Measurements from ENCODE around the gene CDK6. TPM values are rescaled to one million over a fixed set of nuclear protein-coding genes. Genes with fewer than 3 reads are reported as not detected.

Gene CDK6
- total RNA-seq, 1 donor from 2014 or later: 6.0 TPM

GRCh38 chr7:92798517-92799249 is 37.7 kb downstream of the CDK6 start:
- peaks cover 3% of the 10 kb centered on the region for H3K4me1 Mint-ChIP-seq
- H3K4me2 ChIP-seq: no peak overlapping the region
- no peak overlapping the region for H3K4me3 ChIP-seq
- no peak overlapping the region for H2AFZ ChIP-seq (replicated peaks)
- H3K9me3 Mint-ChIP-seq: peaks cover 2% of the 10 kb centered on the region
- H3K9me3 ChIP-seq (ENCODE audit: low read depth): no peaks in the 10 kb centered on the region
- peaks cover 2% of the 10 kb centered on the region for H3K27me3 Mint-ChIP-seq (ENCODE audit: insufficient read depth, low read depth)
- no peak for TF ChIP-seq EZH2 (IDR thresholded peaks at IDR 0.05)
- H3K36me3 Mint-ChIP-seq: peaks cover 9% of the 10 kb centered on the region
- no peak for DNase-seq (ENCODE audit: low spot score)
- H4K20me1 ChIP-seq (ENCODE audit: low read depth): no peaks in the 10 kb centered on the region
- peaks cover 18% of the 10 kb centered on the region for H3K4me1 ChIP-seq
- H3K36me3 ChIP-seq: no peaks in the 10 kb centered on the region
- no peak overlapping the region for H3K27ac Mint-ChIP-seq
- H3K79me2 ChIP-seq (ENCODE audit: low read depth): no peaks in the 10 kb centered on the region
- H3K4me3 Mint-ChIP-seq: no peak overlapping the region
- H3K27ac ChIP-seq: no peak overlapping the region
- no peaks in the 10 kb centered on the region for H3K27me3 ChIP-seq
- no peaks in the 10 kb centered on the region for H3F3A ChIP-seq (ENCODE audit: low read depth)
- no peak overlapping the region for H3K9ac ChIP-seq

GRCh38 chr7:92797693-92798092 is 38.7 kb downstream of the CDK6 start:
- Histone ChIP-seq H3K4me3 (no peak overlapping the region), H4K20me1 (ENCODE audit: low read depth) (no peaks in the 10 kb centered on the region), H3K79me2 (ENCODE audit: low read depth) (no peaks in the 10 kb centered on the region), H3K27ac (no peak overlapping the region), H3K27me3 (no peaks in the 10 kb centered on the region), H3K4me2 (no peak overlapping the region), H3K36me3 (no peaks in the 10 kb centered on the region), H3K9ac (no peak overlapping the region), H3F3A (ENCODE audit: low read depth) (no peaks in the 10 kb centered on the region), H3K9me3 (ENCODE audit: low read depth) (no peaks in the 10 kb centered on the region), H3K4me1 (peaks cover 24% of the 10 kb centered on the region), H2AFZ (replicated peaks) (no peak overlapping the region)
- peaks cover 2% of the 10 kb centered on the region for H3K9me3 Mint-ChIP-seq
- H3K36me3 Mint-ChIP-seq: peaks cover 8% of the 10 kb centered on the region
- H3K4me3 Mint-ChIP-seq: no peak overlapping the region
- peaks cover 2% of the 10 kb centered on the region for H3K27me3 Mint-ChIP-seq (ENCODE audit: insufficient read depth, low read depth)
- TF ChIP-seq EZH2 (IDR thresholded peaks at IDR 0.05) (no peak), EZH2phosphoT487 (IDR thresholded peaks at IDR 0.05) (no peak), CTCF (IDR thresholded peaks at IDR 0.05) (no peak)
- peaks cover 3% of the 10 kb centered on the region for H3K4me1 Mint-ChIP-seq
- no peak for DNase-seq (ENCODE audit: low spot score)
- H3K27ac Mint-ChIP-seq: no peak overlapping the region

- H3K36me3 ChIP-seq: no peaks in the 10 kb centered on the region
- Mint-ChIP-seq H3K27ac (no peak overlapping the region), H3K36me3 (peaks cover 11% of the 10 kb centered on the region), H3K4me1 (peaks cover 3% of the 10 kb centered on the region), H3K4me3 (no peak overlapping the region), H3K9me3 (peaks cover 5% of the 10 kb centered on the region), H3K27me3 (ENCODE audit: insufficient read depth, low read depth) (peaks cover 2% of the 10 kb centered on the region)
- no peaks in the 10 kb centered on the region for H3K27me3 ChIP-seq
- H3K27ac ChIP-seq: no peak overlapping the region
- H3K4me2 ChIP-seq: no peak overlapping the region
- no peaks in the 10 kb centered on the region for H4K20me1 ChIP-seq (ENCODE audit: low read depth)
- H3F3A ChIP-seq (ENCODE audit: low read depth): no peaks in the 10 kb centered on the region
- no peak overlapping the region for H3K4me3 ChIP-seq
- DNase-seq (ENCODE audit: low spot score): no peak
- H3K9ac ChIP-seq: no peak overlapping the region
- TF ChIP-seq EZH2 (IDR thresholded peaks at IDR 0.05): no peak
- no peak for TF ChIP-seq EZH2phosphoT487 (IDR thresholded peaks at IDR 0.05)
- no peak for TF ChIP-seq CTCF (IDR thresholded peaks at IDR 0.05)
- no peaks in the 10 kb centered on the region for H3K79me2 ChIP-seq (ENCODE audit: low read depth)
- H3K4me1 ChIP-seq: peaks cover 24% of the 10 kb centered on the region
- H2AFZ ChIP-seq (replicated peaks): no peak overlapping the region
- no peaks in the 10 kb centered on the region for H3K9me3 ChIP-seq (ENCODE audit: low read depth)
Measured at GRCh38 chr7:92797284-92797683, 39.1 kb downstream of the CDK6 start.

GRCh38 chr7:92794831-92795230 is 41.5 kb downstream of the CDK6 start:
- no peak for DNase-seq (ENCODE audit: low spot score)
- no peak overlapping the region for H3K4me3 Mint-ChIP-seq
- peaks cover 24% of the 10 kb centered on the region for H3K4me1 ChIP-seq
- no peaks in the 10 kb centered on the region for H4K20me1 ChIP-seq (ENCODE audit: low read depth)
- no peaks in the 10 kb centered on the region for H3K27me3 ChIP-seq
- no peaks in the 10 kb centered on the region for H3K9me3 ChIP-seq (ENCODE audit: low read depth)
- peaks cover 3% of the 10 kb centered on the region for H3K4me1 Mint-ChIP-seq
- peaks cover 28% of the 10 kb centered on the region for H3K36me3 Mint-ChIP-seq
- H3K36me3 ChIP-seq: no peaks in the 10 kb centered on the region
- no peak overlapping the region for H2AFZ ChIP-seq (replicated peaks)
- H3K27ac Mint-ChIP-seq: no peak overlapping the region
- H3F3A ChIP-seq (ENCODE audit: low read depth): no peaks in the 10 kb centered on the region
- no peak for TF ChIP-seq EZH2phosphoT487 (IDR thresholded peaks at IDR 0.05)
- TF ChIP-seq EZH2 (IDR thresholded peaks at IDR 0.05): no peak
- no peak for TF ChIP-seq CTCF (IDR thresholded peaks at IDR 0.05)
- no peak overlapping the region for H3K9ac ChIP-seq
- H3K4me3 ChIP-seq: no peak overlapping the region
- no peaks in the 10 kb centered on the region for H3K79me2 ChIP-seq (ENCODE audit: low read depth)
- peaks cover 17% of the 10 kb centered on the region for H3K9me3 Mint-ChIP-seq
- H3K27me3 Mint-ChIP-seq (ENCODE audit: insufficient read depth, low read depth): no peaks in the 10 kb centered on the region
- H3K27ac ChIP-seq: no peak overlapping the region
- no peak overlapping the region for H3K4me2 ChIP-seq

All from neural progenitor cell (in vitro differentiated cells).